ENCODE measurements around the gene AGAP3.

The AGAP3 gene

GRCh38 chr7:151074817-151075661 lies 11.2 kb upstream of the AGAP3 start:
- no peak for DNase-seq (ENCODE audit: low read depth)

- DNase-seq (ENCODE audit: low read depth), result no peak
These were observed 10.7 kb upstream of the AGAP3 start for GRCh38 chr7:151075662-151075971.

- DNase-seq (ENCODE audit: low read depth), result no peak
These were observed 10.3 kb upstream of the AGAP3 start for GRCh38 chr7:151075978-151076426.

- no peak for DNase-seq (ENCODE audit: low read depth)
These were observed 9.2 kb upstream of the AGAP3 start for GRCh38 chr7:151076863-151077704.

GRCh38 chr7:151077705-151078232 lies 8.5 kb upstream of the AGAP3 start:
- DNase-seq (ENCODE audit: low read depth), result no peak

GRCh38 chr7:151078233-151079040 lies 7.8 kb upstream of the AGAP3 start:
- no peak for DNase-seq (ENCODE audit: low read depth)

- no peak for DNase-seq (ENCODE audit: low read depth)
These were observed 6.9 kb upstream of the AGAP3 start for GRCh38 chr7:151079199-151079910.

DNA sequence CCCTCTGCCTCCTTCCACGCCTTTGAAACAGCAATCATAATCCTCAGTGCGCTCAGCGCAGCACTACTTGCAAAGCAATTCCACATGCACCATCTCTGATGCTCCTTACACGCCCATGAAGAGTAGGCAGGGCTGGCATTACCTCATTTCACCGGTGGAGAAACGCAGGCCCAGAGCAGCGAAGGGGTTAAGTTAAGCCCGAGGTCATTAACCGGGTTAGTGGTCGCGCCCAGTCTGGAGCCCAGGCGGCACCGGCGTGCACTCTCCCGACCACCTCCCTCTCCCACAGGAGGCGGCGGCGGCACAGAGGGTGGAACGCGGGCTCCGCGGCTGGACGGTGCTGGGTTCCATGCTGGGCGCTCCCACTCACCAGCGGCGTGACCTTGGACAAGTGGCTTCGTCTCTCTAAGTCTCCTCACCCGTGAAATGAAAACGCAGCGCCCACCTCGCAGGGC lies 6.2 kb upstream of the AGAP3 start:
- no peak for DNase-seq (ENCODE audit: low read depth)

GRCh38 chr7:151080522-151081169 lies 5.6 kb upstream of the AGAP3 start, which contains the start of gene FASTK:
TSS of gene FASTK (minus strand) at chr7:151080809. CDS start at chr7:151080766, 43 bp downstream.
- DNase-seq (ENCODE audit: low read depth), result peak; percentile 83

DNA sequence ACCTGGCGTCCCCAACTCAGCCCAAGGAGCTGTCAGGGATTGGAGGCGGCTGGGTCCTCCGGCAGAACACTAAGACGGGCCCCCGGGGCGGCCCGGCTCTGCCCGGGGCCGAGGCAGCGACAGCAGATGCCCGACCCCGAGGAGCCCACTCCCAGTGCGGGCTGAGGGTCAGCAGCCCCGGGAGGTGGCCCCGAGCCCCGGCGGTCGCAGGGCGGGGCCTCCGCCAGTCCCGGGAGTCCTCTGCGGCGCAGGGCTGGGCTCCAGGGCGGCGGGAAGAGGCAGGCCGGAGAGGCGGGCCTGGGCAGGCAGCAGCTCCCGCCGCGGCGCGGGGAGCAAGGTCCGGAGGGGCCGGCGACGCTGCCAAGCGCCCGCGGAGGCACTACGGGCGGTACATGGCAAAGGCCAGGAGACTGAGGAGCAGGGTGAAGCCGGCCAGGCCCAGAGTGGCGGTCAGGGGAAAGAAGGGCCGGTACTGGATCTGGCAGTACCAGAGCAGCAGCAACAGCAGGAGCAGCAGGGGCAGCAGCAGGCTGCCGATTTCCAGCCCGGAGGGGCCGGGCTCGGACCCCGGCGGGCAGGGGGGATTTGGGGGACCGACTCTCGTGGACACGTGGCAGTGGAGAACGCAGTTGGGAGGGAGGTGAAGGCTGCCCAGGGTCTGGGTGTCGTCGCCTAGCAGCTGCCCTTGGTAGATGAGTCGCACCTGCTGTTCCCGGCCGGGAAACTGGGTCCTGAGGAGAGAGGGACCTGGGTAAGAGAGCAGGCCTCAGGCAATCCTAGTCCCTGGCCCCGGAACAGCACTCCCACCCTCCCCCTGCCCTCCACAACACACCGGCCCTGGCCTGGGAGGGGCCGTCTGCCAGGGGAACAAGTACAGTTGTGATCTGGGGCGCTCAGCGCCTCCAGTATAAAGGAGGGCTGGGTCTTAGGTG lies 4.8 kb upstream of the AGAP3 start:
- DNase-seq (ENCODE audit: low read depth), result no peak

DNA sequence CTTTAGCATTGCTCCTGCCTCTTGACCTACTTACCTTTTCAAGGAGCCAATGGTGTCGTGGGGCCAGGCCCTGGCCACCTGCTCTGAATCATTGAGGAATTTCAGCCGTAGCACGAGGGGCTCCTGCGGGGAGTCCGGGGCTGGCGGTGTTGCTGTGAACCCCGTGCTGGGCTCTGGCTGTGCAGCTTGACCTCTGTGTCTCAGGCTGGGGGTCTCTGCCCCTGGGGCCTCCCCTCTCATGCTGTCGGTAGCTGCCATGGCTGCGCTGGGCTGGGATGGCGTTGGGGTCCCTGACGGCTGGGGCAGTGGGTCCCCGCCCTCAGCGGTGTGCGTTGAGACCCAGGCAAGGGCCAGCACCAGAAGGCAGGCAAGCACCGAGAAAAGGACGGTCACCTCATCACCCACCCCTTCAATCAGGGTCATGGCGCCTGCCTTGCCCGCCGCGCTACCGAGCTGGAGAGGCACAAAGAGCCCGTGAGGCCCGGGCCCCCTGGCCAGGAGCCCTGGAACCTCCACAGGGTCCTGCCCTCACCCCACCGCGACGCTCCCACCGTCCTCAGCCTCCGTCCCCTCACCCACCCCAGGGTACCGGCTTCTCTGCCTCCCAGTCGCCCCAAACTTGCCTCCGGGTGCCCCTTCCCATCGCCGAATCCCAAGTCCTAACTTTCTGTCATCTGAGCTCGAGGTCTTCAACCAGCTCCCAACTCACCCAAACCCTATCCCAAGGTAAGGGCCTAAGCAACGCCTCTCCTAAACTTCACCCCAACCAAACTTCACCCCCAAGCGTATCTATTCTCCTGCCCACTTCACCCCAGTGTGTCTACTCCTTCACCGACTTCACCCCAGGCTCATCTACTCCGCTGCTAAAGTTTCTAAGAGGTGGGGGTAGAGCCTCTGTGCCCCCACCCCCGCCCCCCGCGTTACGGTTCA lies 3.9 kb upstream of the AGAP3 start:
- no peak for DNase-seq (ENCODE audit: low read depth)

DNA sequence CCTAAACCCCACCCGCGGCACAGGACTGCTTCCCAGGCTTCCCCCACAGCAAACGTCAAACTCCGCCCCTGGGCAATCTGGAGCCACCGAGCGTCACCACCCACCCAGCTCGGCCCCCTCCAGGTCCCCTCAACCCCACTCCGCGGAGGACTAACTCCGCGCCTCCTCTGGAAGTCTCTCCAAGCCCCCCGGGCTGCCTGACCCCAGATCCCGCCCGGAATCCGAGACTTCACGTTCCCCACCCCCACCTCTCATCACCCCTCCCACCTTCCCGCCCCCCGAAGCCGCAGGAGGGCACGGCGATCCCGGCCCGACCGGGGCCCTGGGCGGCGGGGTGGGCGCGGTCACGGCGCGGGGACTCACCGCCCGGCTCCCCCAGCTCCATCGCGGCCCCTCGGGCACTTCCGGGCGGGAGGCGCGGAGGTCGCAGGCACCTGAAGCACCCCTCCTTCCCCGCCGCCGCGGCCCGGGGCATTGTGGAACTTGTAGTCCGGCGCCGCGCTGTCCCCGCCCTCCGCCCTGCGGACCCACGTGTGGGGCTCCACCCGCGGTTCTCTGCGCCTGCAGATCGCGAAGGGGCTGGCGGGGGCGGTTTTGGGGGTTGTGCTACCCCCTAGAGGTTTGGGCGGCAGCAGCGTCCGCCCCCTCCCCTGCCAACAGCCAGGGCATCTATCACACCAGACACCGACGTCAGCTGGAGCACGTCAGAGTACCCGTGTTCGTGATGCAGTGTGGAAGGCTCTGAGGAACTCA lies 3.0 kb upstream of the AGAP3 start, which contains the start of gene TMUB1:
Gene TMUB1 (minus strand): TSS at position 423 of the 753 bp plus-strand sequence. CDS start 930 bp downstream, outside the sequence.
- DNase-seq (ENCODE audit: low read depth), result peak; percentile 77

DNA sequence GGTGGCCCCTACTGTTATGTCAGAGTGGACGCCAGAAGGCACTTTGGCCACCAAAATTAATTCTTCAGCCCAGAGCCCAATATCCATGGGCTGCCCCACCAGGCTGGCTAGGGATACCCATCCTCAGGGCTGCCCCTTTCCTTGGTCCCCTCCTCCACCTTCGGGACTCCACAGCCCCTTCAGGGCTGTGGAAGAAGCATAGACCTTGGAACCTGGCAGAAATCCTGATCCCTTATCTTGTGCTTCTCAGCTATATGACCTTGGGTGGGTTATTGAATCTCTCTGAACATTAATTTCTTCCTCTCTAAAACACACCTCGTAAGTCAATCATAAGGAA lies 2.5 kb upstream of the AGAP3 start:
- no peak for DNase-seq (ENCODE audit: low read depth)

DNA sequence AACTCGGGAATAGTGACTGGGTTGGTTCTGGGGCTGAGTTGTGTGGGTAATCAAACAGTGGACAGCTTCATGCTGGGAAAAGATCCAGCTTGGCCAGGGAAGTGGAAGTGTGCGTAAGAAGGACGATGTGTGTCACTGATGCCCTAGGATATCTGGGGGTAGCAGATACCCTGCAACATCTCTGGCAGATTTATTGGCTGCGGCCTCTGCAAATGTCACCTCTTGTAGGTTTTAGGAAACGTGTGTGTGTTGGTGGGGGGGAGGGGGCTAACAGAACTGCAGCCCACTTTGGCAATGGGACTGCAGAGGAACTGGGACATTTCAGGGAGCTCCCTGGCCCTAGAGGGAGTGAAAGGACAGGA lies 965 bp upstream of the AGAP3 start:
- DNase-seq (ENCODE audit: low read depth), result no peak

DNA sequence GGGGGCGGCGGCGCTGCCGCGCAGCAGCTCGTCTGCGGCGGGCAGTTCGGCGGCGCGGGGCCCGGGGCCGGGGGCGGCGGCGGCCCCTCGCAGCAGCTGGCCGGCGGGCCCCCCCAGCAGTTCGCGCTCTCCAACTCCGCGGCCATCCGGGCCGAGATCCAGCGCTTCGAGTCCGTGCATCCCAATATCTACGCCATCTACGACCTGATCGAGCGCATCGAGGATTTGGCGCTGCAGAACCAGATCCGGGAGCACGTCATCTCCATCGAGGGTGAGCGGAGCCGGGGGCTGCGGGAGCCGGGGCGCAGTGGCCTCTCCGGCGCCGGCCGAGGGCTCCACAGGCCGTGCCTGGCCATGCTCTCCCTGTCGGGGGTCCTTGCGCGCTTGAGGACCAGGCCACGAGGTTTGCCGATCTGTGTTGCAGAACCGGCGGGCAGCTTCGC lies 548 bp downstream of the AGAP3 start:
- no peak for DNase-seq (ENCODE audit: low read depth)

DNA sequence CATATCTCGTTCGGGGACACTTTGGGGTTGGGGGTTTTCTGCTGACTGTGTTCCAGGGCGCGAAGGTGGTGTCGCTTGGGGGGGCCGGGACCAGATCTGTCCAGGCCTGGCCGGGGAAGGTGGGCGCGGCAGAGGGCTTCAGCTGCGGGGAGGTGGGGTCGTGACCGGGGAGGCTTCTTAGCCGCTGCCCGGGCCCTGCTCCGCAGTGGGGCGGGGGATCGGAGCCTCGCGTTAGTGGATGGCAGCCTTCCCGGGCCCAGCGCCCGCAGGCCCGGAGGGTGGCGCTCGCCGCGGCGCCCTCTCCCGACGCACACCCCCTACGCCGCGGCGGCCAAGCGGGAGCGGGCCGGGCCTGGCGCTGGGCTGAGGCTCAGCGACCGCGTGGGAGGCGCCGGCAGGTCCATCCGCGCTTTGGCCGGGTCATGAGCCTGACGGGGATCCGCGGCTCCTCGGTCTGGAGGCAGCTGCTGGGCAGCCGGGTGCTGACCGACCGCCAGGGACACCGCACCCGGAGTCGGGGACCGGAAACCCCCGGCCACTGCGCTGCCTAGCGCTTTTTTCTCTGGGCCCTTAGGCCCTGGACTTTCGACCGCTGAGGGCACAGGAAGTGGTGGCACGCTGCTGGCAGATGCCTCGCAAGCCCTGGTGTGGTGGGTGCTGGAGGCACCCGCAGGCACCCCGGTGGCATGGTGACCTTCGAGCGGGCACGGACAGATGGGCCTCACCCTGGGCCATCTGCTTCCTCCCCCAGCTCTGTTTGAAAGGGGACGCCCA lies 1.2 kb downstream of the AGAP3 start:
- DNase-seq (ENCODE audit: low read depth), result no peak
